Keratinocyte (primary cell): ENCODE data around the gene NAA10. TPM values are rescaled to one million over a fixed set of nuclear protein-coding genes. Genes with fewer than 3 reads are reported as not detected.

Experiments
- DNase-seq: peaks from one replicate; pipeline ENCODE4 v3.0.0-alpha.2; 2011; ENCODE audit warnings: low read depth, missing footprints, low spot score
- FAIRE-seq: peaks from 2 replicates; lab custom pipeline; 2011; peaks lifted over from hg19 to GRCh38; lab: Jason Lieb, UNC
- H2AFZ ChIP-seq: 2 replicates; pipeline ENCODE4 v1.6.0; 2012; ENCODE audit warnings: low read length, control low read depth, inconsistent platforms; ENCODE audit not compliant: control insufficient read depth
- H3K27ac ChIP-seq: 2 replicates; pipeline ENCODE4 v1.5.1; 2011; ENCODE audit warnings: low read length; ENCODE audit not compliant: control insufficient read depth, insufficient read depth
- H3K27me3 ChIP-seq: 3 replicates; pipeline ENCODE4 v1.6.0; 2011; ENCODE audit warnings: low read length; ENCODE audit not compliant: control insufficient read depth, insufficient read depth; ENCODE audit errors: extremely low read depth
- H3K36me3 ChIP-seq, 2 experiments: 2 replicates in 1 of 2; 3 replicates in 1 of 2; pipeline ENCODE4 v1.5.1; 2011; ENCODE audit warnings: low read length in 2 of 2, mild to moderate bottlenecking in 1 of 2; ENCODE audit not compliant: control insufficient read depth in 2 of 2, insufficient read depth in 2 of 2; ENCODE audit errors: extremely low read depth in 1 of 2
- H3K4me1 ChIP-seq: 3 replicates; pipeline ENCODE4 v1.5.1; 2011; ENCODE audit warnings: low read length; ENCODE audit not compliant: control insufficient read depth, insufficient read depth; ENCODE audit errors: extremely low read depth
- H3K4me2 ChIP-seq: 3 replicates; pipeline ENCODE4 v1.6.0; 2011; ENCODE audit warnings: low read depth, low read length; ENCODE audit not compliant: control insufficient read depth, insufficient read depth; ENCODE audit errors: extremely low read depth
- H3K4me3 ChIP-seq, 3 experiments: fragments of 200-600 bp in 1 of 3; sonication (generic) in 1 of 3; 2 replicates in 2 of 3; 3 replicates in 1 of 3; pipeline ENCODE4 v1.5.1; 2011 to 2016; ENCODE audit warnings: low read length in 3 of 3, mild to moderate bottlenecking in 3 of 3, control low read depth in 2 of 3, inconsistent platforms in 1 of 3, low read depth in 1 of 3, mixed read lengths in 1 of 3, mixed run types in 1 of 3, moderate library complexity in 1 of 3; ENCODE audit not compliant: control insufficient read depth in 2 of 3, insufficient read depth in 2 of 3; ENCODE audit errors: extremely low read depth in 1 of 3
- H3K79me2 ChIP-seq: 2 replicates; pipeline ENCODE4 v1.6.0; 2012; ENCODE audit warnings: low read length; ENCODE audit not compliant: control insufficient read depth, insufficient read depth
- H3K9ac ChIP-seq: 3 replicates; pipeline ENCODE4 v1.6.0; 2011; ENCODE audit warnings: low read length; ENCODE audit not compliant: control insufficient read depth, insufficient read depth; ENCODE audit errors: extremely low read depth
- H3K9me1 ChIP-seq: 3 replicates; pipeline ENCODE4 v1.6.0; 2011; ENCODE audit warnings: low read length; ENCODE audit not compliant: control insufficient read depth, insufficient read depth; ENCODE audit errors: extremely low read depth
- H3K9me3 ChIP-seq: 2 replicates; pipeline ENCODE4 v1.5.1; 2012; ENCODE audit warnings: low read depth, low read length; ENCODE audit not compliant: control insufficient read depth
- H4K20me1 ChIP-seq: 3 replicates; pipeline ENCODE4 v1.6.0; 2011; ENCODE audit warnings: low read length; ENCODE audit not compliant: control insufficient read depth, insufficient read depth; ENCODE audit errors: extremely low read depth
- CTCF ChIP-seq, 3 experiments: IDR thresholded peaks in 1 of 3; conservative IDR thresholded peaks in 1 of 3; optimal IDR thresholded peaks in 1 of 3; 2 replicates in 2 of 3; 3 replicates in 1 of 3; pipeline versions ENCODE3 to v1.5.1; 2011; ENCODE audit warnings: low read length in 3 of 3, mild to moderate bottlenecking in 3 of 3, moderate library complexity in 2 of 3, control low read depth in 1 of 3, inconsistent platforms in 1 of 3; ENCODE audit not compliant: insufficient read depth in 2 of 3; ENCODE audit errors: extremely low read depth in 1 of 3
- EZH2 ChIP-seq: IDR thresholded peaks from one replicate; pipeline ENCODE4 v1.6.1; 2012; ENCODE audit warnings: inconsistent platforms, mild to moderate bottlenecking, low read length, moderate library complexity
- dilution Hi-C: fragments of 300-500 bp; cut with MboI; formaldehyde crosslinking; loops from one replicate; pipeline ENCODE4 v1.7.0; 2020; ENCODE audit warnings: low sequenced_read_pairs; ENCODE audit not compliant: extremely low pct_ligation_motif_present
- polyA plus RNA-seq, 5 experiments: library from polyadenylated mRNA; depleted of rRNA in 3 of 5; stranded (reverse) in 3 of 5; stranded (forward) in 1 of 5; unstranded in 1 of 5; fragments of >200 nt; gene quantifications; 1 replicate in 1 of 5; 2 replicates in 3 of 5; 3 replicates in 1 of 5; pipeline versions ENCODE4 v1.2.1 to v1.2.3, GENCODE V29; 2011 to 2012; ENCODE audit warnings: missing spikeins in 2 of 5, low read depth in 1 of 5, low replicate concordance in 1 of 5

The NAA10 gene
- polyA plus RNA-seq, 1 donor (not counting 4 experiments of a cell fraction or from before 2014, with no cell fraction given) = 103 TPM

GRCh38 chrX:153881281-153881680, 53.6 kb downstream of the NAA10 start:
- Histone ChIP-seq H3K4me2 (no peak overlapping the region), H3K4me3 (no peak overlapping the region), H3K4me1 (peaks cover 3% of the 10 kb centered on the region), H4K20me1 (peaks cover 6% of the 10 kb centered on the region), H2AFZ (no peak overlapping the region), H3K27me3 (peaks cover 34% of the 10 kb centered on the region), H3K9me3 (no peaks in the 10 kb centered on the region), H3K9me1 (no peaks in the 10 kb centered on the region), H3K36me3 (no peaks in the 10 kb centered on the region), H3K9ac (no peak overlapping the region), H3K27ac (no peak overlapping the region), H3K79me2 (no peaks in the 10 kb centered on the region)
- dilution Hi-C loops = no loop called here
- TF ChIP-seq EZH2 (no peak), CTCF (optimal IDR thresholded peaks at IDR 0.05 in 1 of 3, IDR thresholded peaks at IDR 0.05 in 1 of 3, conservative IDR thresholded peaks at IDR 0.05 in 1 of 3; ENCODE audit: extremely low read depth in 1 of 3, insufficient read depth in 2 of 3, low read length in 3 of 3) (no peak)
- no peak for FAIRE-seq
- DNase-seq = no peak

GRCh38 chrX:153880440-153880815, 54.4 kb downstream of the NAA10 start:
- H3K27ac ChIP-seq = no peak overlapping the region
- no peak for TF ChIP-seq EZH2
- no peak for TF ChIP-seq CTCF (optimal IDR thresholded peaks at IDR 0.05 in 1 of 3, IDR thresholded peaks at IDR 0.05 in 1 of 3, conservative IDR thresholded peaks at IDR 0.05 in 1 of 3; ENCODE audit: extremely low read depth in 1 of 3, insufficient read depth in 2 of 3, low read length in 3 of 3)
- H2AFZ ChIP-seq = no peak overlapping the region
- DNase-seq (no peak), FAIRE-seq (no peak)
- no peaks in the 10 kb centered on the region for H3K9me1 ChIP-seq
- no peaks in the 10 kb centered on the region for H3K79me2 ChIP-seq
- H3K36me3 ChIP-seq = no peaks in the 10 kb centered on the region
- H3K27me3 ChIP-seq = peaks cover 33% of the 10 kb centered on the region
- H3K9me3 ChIP-seq = no peaks in the 10 kb centered on the region
- peaks cover 3% of the 10 kb centered on the region for H3K4me1 ChIP-seq
- H3K4me2 ChIP-seq = no peak overlapping the region
- peaks cover 6% of the 10 kb centered on the region for H4K20me1 ChIP-seq
- no peak overlapping the region for H3K4me3 ChIP-seq
- H3K9ac ChIP-seq = no peak overlapping the region
- dilution Hi-C loops = no loop called here
